ENCODE results near the gene UNC5C.
"Not testable (repeated sequence)": the region's sequence is repeated elsewhere in the genome, so short reads cannot be mapped to it uniquely, and the experiment has no call there.

UNC5C gene

GRCh38 chr4:95161781-95162469 is 386.8 kb downstream of the UNC5C start:
- DNase-seq = no peak

- DNase-seq = no peak
Observed at GRCh38 chr4:95159384-95159783, 389.4 kb downstream of the UNC5C start.

GRCh38 chr4:95158626-95159025 is 390.1 kb downstream of the UNC5C start:
- no peak for DNase-seq

GRCh38 chr4:95158045-95158444 is 390.7 kb downstream of the UNC5C start:
- no peak for DNase-seq

- DNase-seq = no peak
Observed at GRCh38 chr4:95157596-95157995, 391.2 kb downstream of the UNC5C start.

- DNase-seq = no peak
Observed at GRCh38 chr4:95156452-95156765, 392.4 kb downstream of the UNC5C start.

GRCh38 chr4:95155759-95156451 is 392.9 kb downstream of the UNC5C start:
- DNase-seq = peak; percentile 5

GRCh38 chr4:95153182-95153581 is 395.6 kb downstream of the UNC5C start:
- no peak for DNase-seq

GRCh38 chr4:95151255-95151654 is 397.5 kb downstream of the UNC5C start:
- DNase-seq = no peak

- DNase-seq = no peak
Observed at GRCh38 chr4:95142932-95143331, 405.8 kb downstream of the UNC5C start.

GRCh38 chr4:95141361-95141760 is 407.4 kb downstream of the UNC5C start:
- no peak for DNase-seq

- DNase-seq = not testable (repeated sequence)
Observed at GRCh38 chr4:95139424-95139823, 409.3 kb downstream of the UNC5C start.

GRCh38 chr4:95134016-95134415 is 414.8 kb downstream of the UNC5C start:
- DNase-seq = not testable (repeated sequence)

- no peak for DNase-seq
Observed at GRCh38 chr4:95129821-95130311, 418.9 kb downstream of the UNC5C start.

GRCh38 chr4:95129031-95129430 is 419.7 kb downstream of the UNC5C start:
- no peak for DNase-seq

- DNase-seq = no peak
Observed at GRCh38 chr4:95124906-95125504, 423.8 kb downstream of the UNC5C start.

GRCh38 chr4:95122001-95122400 is 426.8 kb downstream of the UNC5C start:
- no peak for DNase-seq

GRCh38 chr4:95120456-95120855 is 428.3 kb downstream of the UNC5C start:
- no peak for DNase-seq

- DNase-seq = no peak
Observed at GRCh38 chr4:95118497-95118896, 430.3 kb downstream of the UNC5C start.

GRCh38 chr4:95114521-95114920 is 434.3 kb downstream of the UNC5C start:
- no peak for DNase-seq
